ENCODE measurements around the gene PCDHGC4. TPM values are rescaled to one million over a fixed set of nuclear protein-coding genes. Genes with fewer than 3 reads are reported as not detected.

PCDHGC4 gene
- total RNA-seq, 2 experiments from 2014 or later, result not detected

- ATAC-seq (no peak), DNase-seq (no peak)
- peaks cover 3% of the 10 kb centered on the region for H3K36me3 Mint-ChIP-seq (ENCODE audit: low read depth)
- ChIA-PET CTCF (interaction anchor here (0.8 to 1.6 kb wide), 4 partner anchors 13 to 65 kb away, joined by 3 to 4 read pairs (median 4); partner anchors contain the start of gene PCDHGA10), POLR2A (no interaction called here)
- H3K27ac Mint-ChIP-seq, result no peak overlapping the region
- peaks cover 78% of the 10 kb centered on the region for H3K27me3 Mint-ChIP-seq (ENCODE audit: low read depth)
- peaks cover 29% of the 10 kb centered on the region for H3K4me1 Mint-ChIP-seq (ENCODE audit: low read depth)
- H3K4me3 Mint-ChIP-seq, result no peak overlapping the region
- H3K9me3 Mint-ChIP-seq (ENCODE audit: insufficient read depth), result no peaks in the 10 kb centered on the region
These were observed 6.4 kb upstream of the PCDHGC4 start for GRCh38 chr5:141478321-141478945.

GRCh38 chr5:141479776-141480175, 5.1 kb upstream of the PCDHGC4 start:
- ChIA-PET POLR2A (no interaction called here), CTCF (no interaction called here)
- H3K4me3 Mint-ChIP-seq, result no peak overlapping the region
- H3K27me3 Mint-ChIP-seq (ENCODE audit: low read depth), result peaks cover 80% of the 10 kb centered on the region
- no peak overlapping the region for H3K27ac Mint-ChIP-seq
- H3K4me1 Mint-ChIP-seq (ENCODE audit: low read depth), result peaks cover 29% of the 10 kb centered on the region
- peaks cover 3% of the 10 kb centered on the region for H3K36me3 Mint-ChIP-seq (ENCODE audit: low read depth)
- no peaks in the 10 kb centered on the region for H3K9me3 Mint-ChIP-seq (ENCODE audit: insufficient read depth)
- ATAC-seq (no peak), DNase-seq (no peak)

GRCh38 chr5:141483902-141484301, 928 bp upstream of the PCDHGC4 start:
- H3K27me3 Mint-ChIP-seq (ENCODE audit: low read depth), result peaks cover 73% of the 10 kb centered on the region
- no peak for DNase-seq
- H3K36me3 Mint-ChIP-seq (ENCODE audit: low read depth), result no peaks in the 10 kb centered on the region
- no peak for ATAC-seq
- POLR2A ChIA-PET, result interaction anchor here (1.5 kb wide), 1 partner anchor 9 kb away, joined by 3 read pairs; no protein-coding TSS in a partner anchor
- no peak overlapping the region for H3K27ac Mint-ChIP-seq
- H3K4me3 Mint-ChIP-seq, result no peak overlapping the region
- no peaks in the 10 kb centered on the region for H3K9me3 Mint-ChIP-seq (ENCODE audit: insufficient read depth)
- CTCF ChIA-PET, result no interaction called here
- peaks cover 3% of the 10 kb centered on the region for H3K4me1 Mint-ChIP-seq (ENCODE audit: low read depth)

GRCh38 chr5:141484310-141484640, 555 bp upstream of the PCDHGC4 start:
- no peak overlapping the region for H3K4me3 Mint-ChIP-seq
- H3K4me1 Mint-ChIP-seq (ENCODE audit: low read depth), result peaks cover 3% of the 10 kb centered on the region
- ChIA-PET CTCF (no interaction called here), POLR2A (interaction anchor here (1.5 kb wide), 1 partner anchor 9 kb away, joined by 3 read pairs; no protein-coding TSS in a partner anchor)
- H3K9me3 Mint-ChIP-seq (ENCODE audit: insufficient read depth), result no peaks in the 10 kb centered on the region
- H3K36me3 Mint-ChIP-seq (ENCODE audit: low read depth), result no peaks in the 10 kb centered on the region
- H3K27me3 Mint-ChIP-seq (ENCODE audit: low read depth), result peaks cover 74% of the 10 kb centered on the region
- DNase-seq (no peak), ATAC-seq (no peak)
- H3K27ac Mint-ChIP-seq, result no peak overlapping the region

- POLR2A ChIA-PET, result no interaction called here
- H3K36me3 Mint-ChIP-seq (ENCODE audit: low read depth), result no peaks in the 10 kb centered on the region
- H3K27ac Mint-ChIP-seq, result no peak overlapping the region
- CTCF ChIA-PET, result interaction anchor here (0.8 to 1.7 kb wide), 6 partner anchors 10 to 165 kb away, joined by 3 to 4 read pairs (median 3); partner anchors contain the start of genes PCDHGA11, PCDHGC3 and TAF7
- no peaks in the 10 kb centered on the region for H3K9me3 Mint-ChIP-seq (ENCODE audit: insufficient read depth)
- H3K27me3 Mint-ChIP-seq (ENCODE audit: low read depth), result peaks cover 76% of the 10 kb centered on the region
- H3K4me3 Mint-ChIP-seq, result no peak overlapping the region
- ATAC-seq, result no peak
- H3K4me1 Mint-ChIP-seq (ENCODE audit: low read depth), result peaks cover 3% of the 10 kb centered on the region
- no peak for DNase-seq
These were observed 658 bp downstream of the PCDHGC4 start for GRCh38 chr5:141485321-141486055.

GRCh38 chr5:141486091-141486490, 1.3 kb downstream of the PCDHGC4 start:
- no peak for ATAC-seq
- Mint-ChIP-seq H3K9me3 (ENCODE audit: insufficient read depth) (no peaks in the 10 kb centered on the region), H3K27me3 (ENCODE audit: low read depth) (peaks cover 78% of the 10 kb centered on the region), H3K4me1 (ENCODE audit: low read depth) (peaks cover 3% of the 10 kb centered on the region), H3K36me3 (ENCODE audit: low read depth) (no peaks in the 10 kb centered on the region), H3K4me3 (no peak overlapping the region), H3K27ac (no peak overlapping the region)
- CTCF ChIA-PET, result interaction anchor here (1.3 to 1.7 kb wide), 2 partner anchors 11 to 166 kb away, joined by 3 read pairs; partner anchors contain the start of genes PCDHGC3 and TAF7
- DNase-seq, result no peak
- POLR2A ChIA-PET, result no interaction called here

- peaks cover 83% of the 10 kb centered on the region for H3K27me3 Mint-ChIP-seq (ENCODE audit: low read depth)
- peaks cover 6% of the 10 kb centered on the region for H3K4me1 Mint-ChIP-seq (ENCODE audit: low read depth)
- peaks cover 2% of the 10 kb centered on the region for H3K36me3 Mint-ChIP-seq (ENCODE audit: low read depth)
- ChIA-PET POLR2A (no interaction called here), CTCF (interaction anchor here (1.7 kb wide), 1 partner anchor 12 kb away, joined by 3 read pairs; the partner anchor contains the start of gene PCDHGC3)
- no peaks in the 10 kb centered on the region for H3K9me3 Mint-ChIP-seq (ENCODE audit: insufficient read depth)
- no peak overlapping the region for H3K4me3 Mint-ChIP-seq
- DNase-seq (no peak), ATAC-seq (no peak)
- no peak overlapping the region for H3K27ac Mint-ChIP-seq
These were observed 2.3 kb downstream of the PCDHGC4 start for GRCh38 chr5:141487131-141487530.

- no peak within 1 kb of the TSS for H3K27ac Mint-ChIP-seq
- ChIA-PET POLR2A (no interaction called here), CTCF (no interaction called here)
- H3K4me1 Mint-ChIP-seq (ENCODE audit: low read depth), result peaks cover 8% of the 10 kb centered on the region
- no peaks in the 10 kb centered on the region for H3K9me3 Mint-ChIP-seq (ENCODE audit: insufficient read depth)
- peaks cover 83% of the 10 kb centered on the region for H3K27me3 Mint-ChIP-seq (ENCODE audit: low read depth)
- no peak within 1 kb of the TSS for H3K4me3 Mint-ChIP-seq
- ATAC-seq, result no peak
- DNase-seq, result no peak
- H3K36me3 Mint-ChIP-seq (ENCODE audit: low read depth), result peaks cover 2% of the 10 kb centered on the region
These were observed 4.0 kb downstream of the PCDHGC4 start, which contains the start of gene PCDHGC5 for GRCh38 chr5:141488591-141489561. Gene PCDHGC5, plus strand, starts transcription at chr5:141489081. Its CDS starts 160 bp downstream, at chr5:141489241.

GRCh38 chr5:141489841-141490240, 5.0 kb downstream of the PCDHGC4 start:
- CTCF ChIA-PET, result no interaction called here
- H3K27me3 Mint-ChIP-seq (ENCODE audit: low read depth), result peaks cover 83% of the 10 kb centered on the region

GRCh38 chr5:141490271-141490670, 5.4 kb downstream of the PCDHGC4 start:
- POLR2A ChIA-PET, result no interaction called here
- Mint-ChIP-seq H3K27me3 (ENCODE audit: low read depth) (peaks cover 81% of the 10 kb centered on the region), H3K9me3 (ENCODE audit: insufficient read depth) (no peaks in the 10 kb centered on the region), H3K27ac (no peak overlapping the region), H3K36me3 (ENCODE audit: low read depth) (peaks cover 2% of the 10 kb centered on the region), H3K4me1 (ENCODE audit: low read depth) (peaks cover 4% of the 10 kb centered on the region), H3K4me3 (no peak overlapping the region)
- CTCF ChIA-PET, result no interaction called here
- no peak for DNase-seq
- no peak for ATAC-seq

More at GRCh38 chr5:141489841-141490240, 5.0 kb downstream of the PCDHGC4 start:
- H3K36me3 Mint-ChIP-seq (ENCODE audit: low read depth), result peaks cover 2% of the 10 kb centered on the region
- no peak overlapping the region for H3K4me3 Mint-ChIP-seq
- POLR2A ChIA-PET, result no interaction called here
- H3K27ac Mint-ChIP-seq, result no peak overlapping the region
- DNase-seq (no peak), ATAC-seq (no peak)
- peaks cover 8% of the 10 kb centered on the region for H3K4me1 Mint-ChIP-seq (ENCODE audit: low read depth)
- no peaks in the 10 kb centered on the region for H3K9me3 Mint-ChIP-seq (ENCODE audit: insufficient read depth)

GRCh38 chr5:141490771-141491170, 5.9 kb downstream of the PCDHGC4 start:
- no peaks in the 10 kb centered on the region for H3K9me3 Mint-ChIP-seq (ENCODE audit: insufficient read depth)
- H3K4me3 Mint-ChIP-seq, result no peak overlapping the region
- H3K36me3 Mint-ChIP-seq (ENCODE audit: low read depth), result peaks cover 2% of the 10 kb centered on the region
- H3K27ac Mint-ChIP-seq, result no peak overlapping the region
- ChIA-PET CTCF (interaction anchor here (1.3 kb wide), 2 partner anchors 12 to 22 kb away, joined by 3 to 4 read pairs; no protein-coding TSS in a partner anchor), POLR2A (no interaction called here)
- H3K27me3 Mint-ChIP-seq (ENCODE audit: low read depth), result peaks cover 81% of the 10 kb centered on the region
- ATAC-seq, result no peak
- H3K4me1 Mint-ChIP-seq (ENCODE audit: low read depth), result peaks cover 4% of the 10 kb centered on the region
- no peak for DNase-seq
